Right cardiac atrium (tissue), 5 donors: ENCODE data around the gene RPL36AL. TPM values are rescaled to one million over a fixed set of nuclear protein-coding genes. Genes with fewer than 3 reads are reported as not detected.
A peak's percentile ranks its signal among the peaks of the same experiment; 100 is the strongest.

Experiments used
- ATAC-seq, 2 donors: fragments of 200-7000 bp; cut with Tn5 transposase; one replicate each; pipeline versions ENCODE4 v1.8.0 to v1.9.1; 2020; ENCODE audit warnings: moderate library complexity in 2 of 2, mild to moderate bottlenecking in 1 of 2
- DNase-seq, 3 donors: peaks; one replicate each; pipeline ENCODE4 v3.0.0-alpha.2; 2020
- H3K27ac ChIP-seq: one replicate; pipeline ENCODE4 v1.5.1; 2013; ENCODE audit warnings: mild to moderate bottlenecking, low read length, control low read depth, moderate library complexity
- H3K27me3 ChIP-seq: one replicate; pipeline ENCODE4 v1.6.1; 2013; ENCODE audit not compliant: control insufficient read depth, insufficient read depth
- H3K4me1 ChIP-seq: one replicate; pipeline ENCODE4 v1.6.1; 2013; ENCODE audit warnings: low read length; ENCODE audit not compliant: control insufficient read depth, insufficient read depth
- H3K4me3 ChIP-seq: one replicate; pipeline ENCODE4 v1.5.1; 2013; ENCODE audit warnings: low read length, control low read depth
- H3K9me3 ChIP-seq: one replicate; pipeline ENCODE4 v1.6.1; 2013; ENCODE audit warnings: low read length; ENCODE audit not compliant: control insufficient read depth
- WGBS: extraction: QIAGEN DNeasy Blood & Tissue Kit; methylation state at CpG from one replicate; pipeline ENCODE4 v1.1.7; 2013; 5-methylcytosine and 5-hydroxymethylcytosine counted together
- intact Hi-C, 4 donors: fragments of 100-400 bp; cut with DNase I; formaldehyde crosslinking; loops; one replicate each; pipeline versions ENCODE4 v1.11.0 to v1.14.0; 2022 to 2023
- polyA plus RNA-seq: library from polyadenylated mRNA; stranded (reverse); fragments of 200-250 nt; gene quantifications from one replicate; pipeline ENCODE4 v1.2.3, GENCODE V29; 2013
- total RNA-seq, 4 donors: library from RNA; stranded (reverse); fragmentation: NEBNext Ultra II Directional; extraction: Animal tissue kit (Norgen Biotek cat#: 25700); gene quantifications; one replicate each; pipeline ENCODE4 v1.2.1, GENCODE V29; 2021
- donor health status: healthy with polysubstance abuse.
- donor health status: DM: no; HTN: yes; CAD: no.
- donor health status: DM: no; HTN: no; CAD: no.
- donor health status: DM: no; HTN: yes; CAD: no; lungs with severe emphysema.
- donor health status: DM: yes; HTN: yes; CAD: no.

The RPL36AL gene
- total and polyA plus RNA-seq, 5 donors, result 153 to 315 (median 177) TPM

GRCh38 chr14:49617852-49618519, 2.4 kb downstream of the RPL36AL start:
- Histone ChIP-seq H3K9me3 (no peaks in the 10 kb centered on the region), H3K27me3 (no peaks in the 10 kb centered on the region), H3K27ac (no peak overlapping the region), H3K4me3 (no peak overlapping the region), H3K4me1 (peaks cover 5% of the 10 kb centered on the region)
- intact Hi-C loops, result no loop called here
- DNase-seq (no peak), ATAC-seq (no peak)
- 90% methylated on average over 6 of the region's 6 CpGs for WGBS

GRCh38 chr14:49615776-49616175, 4.7 kb downstream of the RPL36AL start:
- no peak for DNase-seq
- no peak for ATAC-seq
- intact Hi-C loops, result no loop called here
- no peak overlapping the region for H3K27ac ChIP-seq
- H3K4me1 ChIP-seq, result no peaks in the 10 kb centered on the region
- H3K4me3 ChIP-seq, result no peak overlapping the region
- H3K27me3 ChIP-seq, result no peaks in the 10 kb centered on the region
- 89% methylated on average over 6 of the region's 6 CpGs for WGBS
- no peaks in the 10 kb centered on the region for H3K9me3 ChIP-seq

DNA sequence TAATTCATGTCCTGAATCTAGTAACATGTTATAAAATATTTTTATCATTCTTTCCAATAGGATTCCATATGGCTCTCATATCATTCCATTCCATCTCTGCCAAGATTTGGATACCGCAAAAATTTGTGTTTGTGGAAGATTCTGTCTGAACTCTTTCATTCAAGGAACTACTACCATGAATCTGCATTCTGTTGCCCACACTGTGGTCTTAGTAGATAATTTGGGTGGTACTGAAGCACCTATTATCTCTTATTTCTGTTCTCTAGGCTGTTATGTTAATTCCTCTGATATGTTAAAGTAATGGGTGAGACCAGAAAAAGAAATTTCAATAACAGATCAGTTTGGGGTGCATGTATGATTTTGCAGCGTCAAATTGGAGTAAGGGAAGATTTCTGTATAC, 6.2 kb downstream of the RPL36AL start:
- WGBS, result 94% methylated on average over 2 of the region's 2 CpGs
- intact Hi-C loops, result no loop called here
- DNase-seq, result no peak

GRCh38 chr14:49612671-49613070, 7.8 kb downstream of the RPL36AL start:
- intact Hi-C loops, result no loop called here
- ATAC-seq (no peak), DNase-seq (no peak)
- no peaks in the 10 kb centered on the region for H3K9me3 ChIP-seq
- no peak overlapping the region for H3K4me3 ChIP-seq
- H3K27me3 ChIP-seq, result no peaks in the 10 kb centered on the region
- 90% methylated on average over 8 of the region's 8 CpGs for WGBS
- H3K4me1 ChIP-seq, result no peaks in the 10 kb centered on the region
- H3K27ac ChIP-seq, result no peak overlapping the region

More for the DNA sequence above, 6.2 kb downstream of the RPL36AL start:
- H3K27ac ChIP-seq, result no peak overlapping the region
- H3K9me3 ChIP-seq, result no peaks in the 10 kb centered on the region
- no peaks in the 10 kb centered on the region for H3K4me1 ChIP-seq
- H3K27me3 ChIP-seq, result no peaks in the 10 kb centered on the region
- no peak for ATAC-seq
- H3K4me3 ChIP-seq, result no peak overlapping the region

DNA sequence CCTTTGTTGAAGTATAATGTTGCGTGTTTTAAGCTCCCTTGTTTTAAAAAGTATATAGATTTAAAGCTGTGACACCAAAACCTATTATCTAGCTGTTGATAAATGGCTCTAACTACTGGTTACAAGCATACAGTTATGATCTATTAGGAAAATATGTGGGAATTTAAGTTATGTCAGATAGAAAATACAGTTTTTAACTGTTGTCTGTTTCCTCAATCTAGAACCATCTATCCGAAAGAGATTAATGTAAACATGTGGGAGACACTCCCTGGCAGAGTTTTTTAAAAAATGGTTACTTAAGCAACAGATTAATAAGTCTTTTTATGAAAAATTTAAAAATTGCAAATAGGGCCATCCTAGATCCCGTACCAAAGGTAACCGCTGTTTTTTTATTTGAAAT, 8.2 kb downstream of the RPL36AL start:
- H3K27me3 ChIP-seq, result no peaks in the 10 kb centered on the region
- ATAC-seq (no peak), DNase-seq (no peak)
- 93% methylated on average over 4 of the region's 4 CpGs for WGBS
- H3K9me3 ChIP-seq, result no peaks in the 10 kb centered on the region
- no peak overlapping the region for H3K4me3 ChIP-seq
- intact Hi-C loops, result no loop called here
- no peaks in the 10 kb centered on the region for H3K4me1 ChIP-seq
- no peak overlapping the region for H3K27ac ChIP-seq

- no peak for DNase-seq
- no peak overlapping the region for H3K27ac ChIP-seq
- H3K4me1 ChIP-seq, result no peaks in the 10 kb centered on the region
- no peaks in the 10 kb centered on the region for H3K27me3 ChIP-seq
- no peak for ATAC-seq
- H3K9me3 ChIP-seq, result no peaks in the 10 kb centered on the region
- intact Hi-C loops, result no loop called here
- no peak overlapping the region for H3K4me3 ChIP-seq
- 85% methylated on average over 6 of the region's 6 CpGs for WGBS
These were observed 12.8 kb downstream of the RPL36AL start for GRCh38 chr14:49607583-49607982.

- peak; percentile 91 to 92 for ATAC-seq
- WGBS, result under 1% methylated on average over 77 of the region's 77 CpGs
- peak within 1 kb of the TSS; percentile 89 for H3K27ac ChIP-seq
- intact Hi-C loops, result no loop called here
- no peaks in the 10 kb centered on the region for H3K27me3 ChIP-seq
- no peaks in the 10 kb centered on the region for H3K9me3 ChIP-seq
- H3K4me1 ChIP-seq, result no peaks in the 10 kb centered on the region
- peak within 1 kb of the TSS; percentile 92 for H3K4me3 ChIP-seq
- DNase-seq, result peak; percentile 83 to 94 (median 93)
These were observed 21.7 kb downstream of the RPL36AL start, which contains the start of gene LRR1 for GRCh38 chr14:49598485-49599300. LRR1 (plus strand) TSS chr14:49598940; CDS start chr14:49599021, 81 bp downstream.

GRCh38 chr14:49598189-49598484, 22.3 kb downstream of the RPL36AL start:
- no peak for DNase-seq
- H3K4me3 ChIP-seq, result peak overlapping the region; percentile 92
- peak overlapping the region; percentile 89 for H3K27ac ChIP-seq
- intact Hi-C loops, result no loop called here
- H3K9me3 ChIP-seq, result no peaks in the 10 kb centered on the region
- H3K27me3 ChIP-seq, result no peaks in the 10 kb centered on the region
- peak; percentile 25 to 27 for ATAC-seq
- under 1% methylated on average over 15 of the region's 15 CpGs for WGBS
- H3K4me1 ChIP-seq, result no peaks in the 10 kb centered on the region

- no peaks in the 10 kb centered on the region for H3K9me3 ChIP-seq
- H3K4me1 ChIP-seq, result no peaks in the 10 kb centered on the region
- intact Hi-C loops, result no loop called here
- no peak for DNase-seq
- ATAC-seq, result peak; percentile 33 to 35
- H3K4me3 ChIP-seq, result no peak overlapping the region
- WGBS, result 8% methylated on average over 4 of the region's 4 CpGs
- no peaks in the 10 kb centered on the region for H3K27me3 ChIP-seq
- no peak overlapping the region for H3K27ac ChIP-seq
These were observed 25.9 kb downstream of the RPL36AL start for GRCh38 chr14:49594347-49595091.

GRCh38 chr14:49593016-49593415, 27.4 kb downstream of the RPL36AL start:
- no peak for ATAC-seq
- no peak overlapping the region for H3K4me3 ChIP-seq
- H3K9me3 ChIP-seq, result no peaks in the 10 kb centered on the region
- intact Hi-C loops, result no loop called here
- no peak overlapping the region for H3K27ac ChIP-seq
- no peaks in the 10 kb centered on the region for H3K27me3 ChIP-seq
- H3K4me1 ChIP-seq, result no peaks in the 10 kb centered on the region
- DNase-seq, result no peak
- 66% methylated on average over 3 of the region's 3 CpGs for WGBS

DNA sequence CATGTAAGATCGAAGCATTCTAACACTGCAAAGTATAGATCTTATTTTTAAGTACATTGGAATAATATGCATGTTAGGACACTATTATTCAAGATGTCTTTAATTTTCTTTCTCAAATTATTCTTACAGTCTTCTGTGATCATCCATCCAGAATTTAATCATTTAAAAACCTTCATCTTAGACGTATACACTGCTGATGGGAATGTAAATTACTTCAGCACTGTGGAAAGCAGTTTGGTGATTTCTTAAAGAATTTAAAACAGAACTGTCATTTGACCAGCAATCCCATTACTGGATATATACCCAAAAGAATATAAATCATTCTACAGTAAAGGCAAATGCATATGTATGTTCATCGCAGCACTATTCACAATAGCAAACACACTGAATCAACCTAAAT, 31.0 kb downstream of the RPL36AL start:
- 88% methylated on average over 3 of the region's 3 CpGs for WGBS
- Histone ChIP-seq H3K4me3 (no peak overlapping the region), H3K4me1 (peaks cover 3% of the 10 kb centered on the region), H3K27ac (no peak overlapping the region), H3K27me3 (no peaks in the 10 kb centered on the region), H3K9me3 (no peaks in the 10 kb centered on the region)
- no peak for DNase-seq
- intact Hi-C loops, result no loop called here
- ATAC-seq, result no peak
